ENCODE measurements around the gene NKX1-1.

NKX1-1 gene

GRCh38 chr4:1382776-1383727 is 23.2 kb downstream of the NKX1-1 start:
- TF ChIP-seq FOXP2 (optimal IDR thresholded peaks at IDR 0.05; ENCODE audit: borderline replicate concordance, extremely low read depth, extremely low read length, insufficient read depth): no peak
- no peak for TF ChIP-seq SIN3A (IDR thresholded peaks at IDR 0.05; ENCODE audit: borderline replicate concordance, insufficient read depth, low read length)
- TF ChIP-seq POLR2AphosphoS5 (IDR thresholded peaks at IDR 0.05; ENCODE audit: low read depth, low read length): no peak
- TF ChIP-seq REST (IDR thresholded peaks at IDR 0.05; ENCODE audit: insufficient read depth in 1 of 2, low read depth in 2 of 2, low read length in 2 of 2): no peak
- no peak for TF ChIP-seq TAF1 (IDR thresholded peaks at IDR 0.05; ENCODE audit: borderline replicate concordance, insufficient read depth, low read length)

GRCh38 chr4:1381944-1382541 is 24.2 kb downstream of the NKX1-1 start:
- TF ChIP-seq SIN3A (IDR thresholded peaks at IDR 0.05; ENCODE audit: borderline replicate concordance, insufficient read depth, low read length) (no peak), POLR2AphosphoS5 (IDR thresholded peaks at IDR 0.05; ENCODE audit: low read depth, low read length) (no peak), TAF1 (IDR thresholded peaks at IDR 0.05; ENCODE audit: borderline replicate concordance, insufficient read depth, low read length) (no peak), REST (IDR thresholded peaks at IDR 0.05; ENCODE audit: insufficient read depth in 1 of 2, low read depth in 2 of 2, low read length in 2 of 2) (no peak), FOXP2 (optimal IDR thresholded peaks at IDR 0.05; ENCODE audit: borderline replicate concordance, extremely low read depth, extremely low read length, insufficient read depth) (no peak)

- TF ChIP-seq REST (IDR thresholded peaks at IDR 0.05; ENCODE audit: insufficient read depth in 1 of 2, low read depth in 2 of 2, low read length in 2 of 2): no peak
- no peak for TF ChIP-seq FOXP2 (optimal IDR thresholded peaks at IDR 0.05; ENCODE audit: borderline replicate concordance, extremely low read depth, extremely low read length, insufficient read depth)
- TF ChIP-seq TAF1 (IDR thresholded peaks at IDR 0.05; ENCODE audit: borderline replicate concordance, insufficient read depth, low read length): no peak
- no peak for TF ChIP-seq POLR2AphosphoS5 (IDR thresholded peaks at IDR 0.05; ENCODE audit: low read depth, low read length)
- TF ChIP-seq SIN3A (IDR thresholded peaks at IDR 0.05; ENCODE audit: borderline replicate concordance, insufficient read depth, low read length): no peak
Observed at GRCh38 chr4:1381181-1381621, 25.0 kb downstream of the NKX1-1 start.

GRCh38 chr4:1380368-1381151 is 25.7 kb downstream of the NKX1-1 start:
- no peak for TF ChIP-seq TAF1 (IDR thresholded peaks at IDR 0.05; ENCODE audit: borderline replicate concordance, insufficient read depth, low read length)

- TF ChIP-seq POLR2AphosphoS5 (IDR thresholded peaks at IDR 0.05; ENCODE audit: low read depth, low read length): no peak
- no peak for TF ChIP-seq SIN3A (IDR thresholded peaks at IDR 0.05; ENCODE audit: borderline replicate concordance, insufficient read depth, low read length)
- no peak for TF ChIP-seq TAF1 (IDR thresholded peaks at IDR 0.05; ENCODE audit: borderline replicate concordance, insufficient read depth, low read length)
- no peak for TF ChIP-seq FOXP2 (optimal IDR thresholded peaks at IDR 0.05; ENCODE audit: borderline replicate concordance, extremely low read depth, extremely low read length, insufficient read depth)
- TF ChIP-seq REST (IDR thresholded peaks at IDR 0.05; ENCODE audit: insufficient read depth in 1 of 2, low read depth in 2 of 2, low read length in 2 of 2): no peak
Observed at GRCh38 chr4:1379801-1380331, 26.4 kb downstream of the NKX1-1 start.
